ENCODE data around the gene TRIM72. TPM values are rescaled to one million over a fixed set of nuclear protein-coding genes. Genes with fewer than 3 reads are reported as not detected.
A peak's percentile ranks its signal among the peaks of the same experiment; 100 is the strongest.

The TRIM72 gene
- total RNA-seq, 3 donors from 2014 or later, result 0.02 TPM; not detected in 2

DNA sequence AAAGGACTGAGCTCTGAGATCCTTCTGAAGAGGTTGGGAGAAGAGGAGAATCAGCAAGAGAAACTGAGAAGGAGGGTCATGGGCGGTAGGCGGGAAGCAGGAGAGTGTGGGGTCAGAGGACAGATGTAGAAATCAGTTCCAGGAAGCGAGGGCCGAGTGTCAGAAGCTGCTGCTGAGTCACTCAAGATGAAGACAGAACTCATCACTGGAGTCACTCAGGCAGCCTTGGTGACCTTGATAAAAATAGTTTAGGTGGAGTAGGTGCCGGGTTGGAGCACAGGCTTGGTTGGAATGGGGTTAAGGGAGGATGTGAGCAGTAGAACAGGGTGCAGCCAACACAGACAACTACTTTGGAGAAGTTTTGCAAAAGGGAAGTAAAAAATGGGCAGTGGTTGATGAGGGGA is 39.7 kb downstream of the TRIM72 start:
- intact Hi-C loops (cut with DNase I, micrococcal nuclease), result no loop called here
- no peak overlapping the region for H3K4me3 ChIP-seq
- TF ChIP-seq, protein P1, sequence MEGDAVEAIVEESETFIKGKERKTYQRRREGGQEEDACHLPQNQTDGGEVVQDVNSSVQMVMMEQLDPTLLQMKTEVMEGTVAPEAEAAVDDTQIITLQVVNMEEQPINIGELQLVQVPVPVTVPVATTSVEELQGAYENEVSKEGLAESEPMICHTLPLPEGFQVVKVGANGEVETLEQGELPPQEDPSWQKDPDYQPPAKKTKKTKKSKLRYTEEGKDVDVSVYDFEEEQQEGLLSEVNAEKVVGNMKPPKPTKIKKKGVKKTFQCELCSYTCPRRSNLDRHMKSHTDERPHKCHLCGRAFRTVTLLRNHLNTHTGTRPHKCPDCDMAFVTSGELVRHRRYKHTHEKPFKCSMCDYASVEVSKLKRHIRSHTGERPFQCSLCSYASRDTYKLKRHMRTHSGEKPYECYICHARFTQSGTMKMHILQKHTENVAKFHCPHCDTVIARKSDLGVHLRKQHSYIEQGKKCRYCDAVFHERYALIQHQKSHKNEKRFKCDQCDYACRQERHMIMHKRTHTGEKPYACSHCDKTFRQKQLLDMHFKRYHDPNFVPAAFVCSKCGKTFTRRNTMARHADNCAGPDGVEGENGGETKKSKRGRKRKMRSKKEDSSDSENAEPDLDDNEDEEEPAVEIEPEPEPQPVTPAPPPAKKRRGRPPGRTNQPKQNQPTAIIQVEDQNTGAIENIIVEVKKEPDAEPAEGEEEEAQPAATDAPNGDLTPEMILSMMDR (IDR thresholded peaks at IDR 0.05), result no peak
- H3K36me3 ChIP-seq (ENCODE audit: low read depth), result no peaks in the 10 kb centered on the region
- DNase-seq (peak in 1 of 3 donors; percentile 13), ATAC-seq (peak; percentile 66)
- no peaks in the 10 kb centered on the region for H3K4me1 ChIP-seq (ENCODE audit: low read depth)
- H3K9me3 ChIP-seq, result no peaks in the 10 kb centered on the region

DNA sequence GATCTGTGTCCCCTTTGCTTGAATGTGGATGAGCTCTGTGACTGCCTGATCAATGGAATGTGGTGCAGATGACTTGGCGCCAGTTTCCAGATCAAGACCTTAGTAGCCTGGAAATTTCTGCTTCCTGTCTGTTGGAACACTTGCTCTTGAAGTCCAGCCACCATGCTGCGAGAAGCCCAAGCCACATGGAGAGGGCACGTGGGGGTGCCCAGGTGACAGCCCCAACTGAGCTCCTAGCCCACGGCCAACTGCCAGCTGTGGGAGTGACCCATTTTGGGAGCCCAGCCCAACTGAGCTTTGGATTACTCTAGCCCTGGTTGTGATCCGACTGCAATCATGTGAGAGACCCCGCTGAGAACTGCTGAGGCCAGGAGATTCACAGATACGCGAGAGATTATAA is 42.5 kb downstream of the TRIM72 start:
- no peak for ATAC-seq

DNA sequence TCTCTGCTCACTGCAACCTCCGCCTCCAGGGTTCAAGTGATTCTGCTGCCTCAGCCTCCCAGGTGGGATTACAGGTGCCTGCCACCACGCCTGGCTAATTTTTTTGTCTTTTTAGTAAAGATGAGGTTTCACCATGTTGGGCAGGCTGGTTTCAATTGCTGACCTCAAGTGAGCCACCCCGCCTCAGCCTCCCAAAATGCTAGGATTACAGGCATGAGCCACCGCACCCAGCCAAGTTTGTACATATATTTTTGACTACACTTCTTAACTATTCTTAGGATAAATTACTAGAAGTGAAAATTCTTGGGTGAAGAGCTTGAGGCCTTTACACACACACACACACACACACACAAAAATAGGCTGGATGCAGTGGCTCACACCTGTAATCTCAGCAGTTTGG is 44.4 kb downstream of the TRIM72 start:
- no peaks in the 10 kb centered on the region for H3K9me3 ChIP-seq
- intact Hi-C loops (cut with DNase I, micrococcal nuclease), result no loop called here
- DNase-seq (no peak), ATAC-seq (no peak)
- no peaks in the 10 kb centered on the region for H3K36me3 ChIP-seq (ENCODE audit: low read depth)
- H3K4me1 ChIP-seq (ENCODE audit: low read depth), result no peaks in the 10 kb centered on the region
- no peak overlapping the region for H3K4me3 ChIP-seq
- TF ChIP-seq, protein P1 (IDR thresholded peaks at IDR 0.05), result no peak

More for the DNA sequence above, 42.5 kb downstream of the TRIM72 start:
- H3K4me1 ChIP-seq (ENCODE audit: low read depth), result no peaks in the 10 kb centered on the region
- TF ChIP-seq, protein P1 (IDR thresholded peaks at IDR 0.05), result no peak
- DNase-seq, result no peak
- intact Hi-C loops (cut with DNase I, micrococcal nuclease), result no loop called here
- H3K9me3 ChIP-seq, result no peaks in the 10 kb centered on the region
- no peaks in the 10 kb centered on the region for H3K36me3 ChIP-seq (ENCODE audit: low read depth)
- no peak overlapping the region for H3K4me3 ChIP-seq

DNA sequence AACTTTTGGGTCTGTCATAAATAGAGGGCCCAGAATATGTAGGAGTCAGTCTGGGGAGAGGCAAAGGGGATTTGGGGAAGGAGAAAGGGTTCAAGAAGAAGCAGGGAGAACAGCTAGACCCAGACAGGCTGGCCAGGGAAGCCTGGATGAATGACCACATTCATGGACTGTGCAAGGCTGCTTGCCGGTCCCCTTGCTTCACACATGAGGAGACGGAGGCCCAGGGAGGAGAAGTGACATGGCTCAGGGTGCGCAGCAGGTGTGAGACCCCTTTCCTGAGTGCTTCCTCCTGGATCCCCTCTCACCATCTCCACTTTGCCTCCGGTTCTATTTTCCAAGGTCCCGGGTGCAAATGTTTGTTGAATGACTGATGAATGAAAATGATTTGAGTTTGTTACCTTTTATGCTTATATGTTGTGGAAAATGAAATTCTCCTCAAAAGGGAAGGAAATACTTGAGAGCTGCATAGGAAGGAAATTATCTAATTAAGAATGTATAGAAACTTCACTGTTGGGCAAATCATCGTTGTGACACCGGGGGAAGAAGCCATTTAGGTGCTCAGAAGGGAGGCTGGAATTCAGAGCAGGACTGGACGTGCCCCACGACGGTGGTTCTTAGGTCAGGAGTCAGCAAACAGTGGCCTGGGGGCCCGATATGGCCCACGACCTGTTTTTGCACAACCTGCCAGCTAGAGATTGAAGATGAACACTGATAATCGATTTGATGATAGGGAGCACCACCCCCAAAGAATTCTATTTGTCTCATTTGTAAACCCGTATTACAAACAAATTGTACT is 46.4 kb downstream of the TRIM72 start:
- ATAC-seq (no peak), DNase-seq (no peak)
- no peak overlapping the region for H3K4me3 ChIP-seq
- no peaks in the 10 kb centered on the region for H3K36me3 ChIP-seq (ENCODE audit: low read depth)
- no peaks in the 10 kb centered on the region for H3K9me3 ChIP-seq
- TF ChIP-seq, protein P1 (IDR thresholded peaks at IDR 0.05), result no peak
- intact Hi-C loops (cut with DNase I, micrococcal nuclease), result no loop called here
- H3K4me1 ChIP-seq (ENCODE audit: low read depth), result no peaks in the 10 kb centered on the region

DNA sequence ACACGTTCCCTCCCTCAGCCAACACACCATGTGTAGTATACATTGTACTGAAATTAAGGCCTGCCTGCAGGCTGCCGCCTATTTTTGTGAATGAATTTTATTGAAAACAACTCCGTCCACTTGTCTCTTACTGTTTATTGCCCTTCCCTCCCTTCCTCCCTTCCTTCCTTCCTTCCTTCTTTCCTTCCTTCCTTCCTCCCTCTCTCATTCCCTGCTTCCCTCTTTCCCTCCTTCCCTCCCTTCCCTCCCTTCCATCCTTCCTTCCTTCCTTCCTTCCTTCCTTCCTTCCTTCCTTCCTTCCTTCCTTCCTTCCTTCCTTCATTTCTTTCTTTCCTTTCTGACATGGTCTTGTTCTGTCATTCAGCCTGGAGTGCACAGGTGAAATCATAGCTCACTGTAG is 48.2 kb downstream of the TRIM72 start:
- Histone ChIP-seq H3K4me1 (ENCODE audit: low read depth) (no peaks in the 10 kb centered on the region), H3K36me3 (ENCODE audit: low read depth) (no peaks in the 10 kb centered on the region), H3K4me3 (no peak overlapping the region), H3K9me3 (no peaks in the 10 kb centered on the region)
- TF ChIP-seq, protein P1 (IDR thresholded peaks at IDR 0.05), result no peak
- ATAC-seq (no peak), DNase-seq (no peak)
- intact Hi-C loops (cut with DNase I, micrococcal nuclease), result no loop called here
